Activated B cell treated with CpG ODN at 0.5 μM for 24 hours (primary cell): ENCODE results near the gene TLE3. TPM values are rescaled to one million over a fixed set of nuclear protein-coding genes. Genes with fewer than 3 reads are reported as not detected.

ENCODE experiments used
- ATAC-seq: fragments of 200-7000 bp; cut with Tn5 transposase; one replicate; pipeline ENCODE4 v1.10.0; 2021; ENCODE audit warnings: low read depth, mild to moderate bottlenecking, moderate library complexity
- CTCF ChIA-PET: fragments of 350-600 bp; sonication (Branson Sonifier 250); formaldehyde crosslinking; loops from one replicate; lab custom pipeline; 2021; ENCODE audit warnings: antibody characterized with exemption; lab: Charles Lee
- POLR2A ChIA-PET: fragments of 350-600 bp; sonication (Branson Sonifier 250); formaldehyde crosslinking; loops from one replicate; lab custom pipeline; 2021; ENCODE audit warnings: antibody characterized with exemption; lab: Charles Lee
- DNase-seq: peaks from one replicate; pipeline ENCODE4 v3.0.0; 2022
- H3K27ac Mint-ChIP-seq: one replicate; pipeline ENCODE4 v1.8.0; 2020; ENCODE audit warnings: mixed read lengths
- H3K27me3 Mint-ChIP-seq: one replicate; pipeline ENCODE4 v1.8.0; 2021; ENCODE audit warnings: mixed read lengths
- H3K36me3 Mint-ChIP-seq: one replicate; pipeline ENCODE4 v1.8.0; 2021; ENCODE audit warnings: low read depth, mixed read lengths
- H3K4me1 Mint-ChIP-seq: one replicate; pipeline ENCODE4 v1.8.0; 2021; ENCODE audit warnings: mixed read lengths
- H3K4me3 Mint-ChIP-seq: one replicate; pipeline ENCODE4 v1.8.0; 2020; ENCODE audit warnings: mild to moderate bottlenecking, mixed read lengths
- H3K9me3 Mint-ChIP-seq: one replicate; pipeline ENCODE4 v1.8.0; 2020; ENCODE audit warnings: mixed read lengths
- intact Hi-C: fragments of 100-400 bp; cut with micrococcal nuclease; formaldehyde crosslinking; loops from one replicate; pipeline ENCODE4 v1.15.1; 2024
- total RNA-seq: library from RNA; stranded (reverse); gene quantifications from 2 replicates; pipeline ENCODE4 v1.2.3, GENCODE V29; 2022
- TF ChIP-seq, protein P1 (sequence below): fragments of 200-600 bp; IDR thresholded peaks from one replicate; pipeline ENCODE4 v1.8.0; 2022; ENCODE audit warnings: antibody characterized with exemption, mild to moderate bottlenecking

The TLE3 gene
- total RNA-seq, 1 donor from 2014 or later, result 110 TPM

DNA sequence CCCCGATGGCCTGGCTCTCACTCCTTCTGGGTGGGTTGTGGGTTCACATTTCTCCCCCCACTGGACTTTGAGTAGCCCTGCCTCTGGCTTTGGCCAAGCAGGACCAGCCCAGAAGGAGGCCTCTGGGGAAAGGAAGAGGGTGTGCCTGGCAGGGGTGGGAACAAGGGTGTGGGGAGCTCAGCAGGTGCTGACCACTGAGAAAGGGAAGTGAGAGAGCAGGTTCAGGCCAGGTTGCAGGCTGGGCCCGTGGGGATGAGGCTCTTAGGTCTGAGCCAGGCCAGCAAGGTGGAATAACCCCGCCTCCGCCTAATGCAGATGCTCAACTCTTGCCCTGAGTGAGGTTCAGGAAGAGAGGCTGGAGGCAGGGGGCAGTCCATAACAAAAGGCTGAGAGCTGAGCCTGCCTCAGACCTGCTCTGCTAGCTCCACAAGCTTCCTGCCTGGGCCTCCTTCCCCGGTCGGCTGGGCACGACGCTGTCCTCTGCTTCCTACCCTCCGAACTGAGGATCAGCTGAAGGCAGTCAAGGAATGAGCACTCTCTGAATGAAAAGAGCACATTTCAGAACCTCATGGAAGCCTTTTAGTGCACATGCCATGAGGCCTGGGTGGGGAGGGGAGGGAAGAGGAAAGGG, 82.7 kb downstream of the TLE3 start:
- ATAC-seq, result peak; percentile 70
- ChIA-PET POLR2A (interaction anchor here (0.6 to 2.8 kb wide), 10 partner anchors 19 to 562 kb away, joined by 3 to 22 read pairs (median 4); partner anchors contain the start of genes RPLP1 and TLE3), CTCF (interaction anchor here (1.3 kb wide), 1 partner anchor 473 kb away, joined by 4 read pairs; no protein-coding TSS in a partner anchor)
- no peaks in the 10 kb centered on the region for H3K36me3 Mint-ChIP-seq
- TF ChIP-seq, protein P1, sequence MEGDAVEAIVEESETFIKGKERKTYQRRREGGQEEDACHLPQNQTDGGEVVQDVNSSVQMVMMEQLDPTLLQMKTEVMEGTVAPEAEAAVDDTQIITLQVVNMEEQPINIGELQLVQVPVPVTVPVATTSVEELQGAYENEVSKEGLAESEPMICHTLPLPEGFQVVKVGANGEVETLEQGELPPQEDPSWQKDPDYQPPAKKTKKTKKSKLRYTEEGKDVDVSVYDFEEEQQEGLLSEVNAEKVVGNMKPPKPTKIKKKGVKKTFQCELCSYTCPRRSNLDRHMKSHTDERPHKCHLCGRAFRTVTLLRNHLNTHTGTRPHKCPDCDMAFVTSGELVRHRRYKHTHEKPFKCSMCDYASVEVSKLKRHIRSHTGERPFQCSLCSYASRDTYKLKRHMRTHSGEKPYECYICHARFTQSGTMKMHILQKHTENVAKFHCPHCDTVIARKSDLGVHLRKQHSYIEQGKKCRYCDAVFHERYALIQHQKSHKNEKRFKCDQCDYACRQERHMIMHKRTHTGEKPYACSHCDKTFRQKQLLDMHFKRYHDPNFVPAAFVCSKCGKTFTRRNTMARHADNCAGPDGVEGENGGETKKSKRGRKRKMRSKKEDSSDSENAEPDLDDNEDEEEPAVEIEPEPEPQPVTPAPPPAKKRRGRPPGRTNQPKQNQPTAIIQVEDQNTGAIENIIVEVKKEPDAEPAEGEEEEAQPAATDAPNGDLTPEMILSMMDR, result no peak
- H3K27me3 Mint-ChIP-seq, result no peaks in the 10 kb centered on the region
- H3K4me1 Mint-ChIP-seq, result peaks cover 84% of the 10 kb centered on the region
- intact Hi-C loops, result loop anchor here (1.0 to 2.0 kb wide), 5 partner anchors 20 to 260 kb away; partner anchors contain the start of gene TLE3
- H3K9me3 Mint-ChIP-seq, result no peaks in the 10 kb centered on the region
- peak; percentile 50 for DNase-seq
- peak overlapping the region; percentile 58 for H3K4me3 Mint-ChIP-seq
- H3K27ac Mint-ChIP-seq, result peak overlapping the region; percentile 77

DNA sequence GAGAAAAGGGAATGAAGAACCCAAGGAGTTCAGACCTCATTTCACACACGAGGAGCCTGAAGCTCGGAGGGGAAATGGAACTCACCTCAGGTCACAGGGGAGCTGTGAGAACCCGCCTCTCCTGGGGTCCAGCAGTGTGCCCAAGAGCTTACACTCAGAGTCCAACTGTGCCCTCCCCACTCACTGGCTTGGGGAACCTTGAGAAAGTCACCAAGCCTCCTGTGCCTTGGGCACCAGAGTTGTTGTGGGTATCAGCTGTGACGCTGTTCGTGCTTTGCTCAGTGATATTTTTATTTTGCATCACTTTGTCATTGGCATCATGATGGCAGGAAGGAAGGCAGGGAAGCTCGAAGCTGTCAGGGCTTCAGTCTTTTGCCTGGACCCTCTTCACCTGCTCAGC, 83.4 kb downstream of the TLE3 start:
- Mint-ChIP-seq H3K4me3 (peak overlapping the region; percentile 58), H3K27me3 (no peaks in the 10 kb centered on the region), H3K27ac (peak overlapping the region; percentile 77), H3K9me3 (no peaks in the 10 kb centered on the region), H3K4me1 (peaks cover 81% of the 10 kb centered on the region), H3K36me3 (no peaks in the 10 kb centered on the region)
- ChIA-PET POLR2A (interaction anchor here (0.6 to 2.8 kb wide), 7 partner anchors 22 to 561 kb away, joined by 3 to 22 read pairs (median 5); partner anchors contain the start of genes RPLP1 and TLE3), CTCF (interaction anchor here (1.3 kb wide), 1 partner anchor 473 kb away, joined by 4 read pairs; no protein-coding TSS in a partner anchor)
- DNase-seq, result no peak
- intact Hi-C loops, result loop anchor here (2.0 kb wide), 3 partner anchors 20 to 134 kb away; partner anchors contain the start of gene TLE3
- peak; percentile 25 for ATAC-seq
- TF ChIP-seq, protein P1, result no peak

DNA sequence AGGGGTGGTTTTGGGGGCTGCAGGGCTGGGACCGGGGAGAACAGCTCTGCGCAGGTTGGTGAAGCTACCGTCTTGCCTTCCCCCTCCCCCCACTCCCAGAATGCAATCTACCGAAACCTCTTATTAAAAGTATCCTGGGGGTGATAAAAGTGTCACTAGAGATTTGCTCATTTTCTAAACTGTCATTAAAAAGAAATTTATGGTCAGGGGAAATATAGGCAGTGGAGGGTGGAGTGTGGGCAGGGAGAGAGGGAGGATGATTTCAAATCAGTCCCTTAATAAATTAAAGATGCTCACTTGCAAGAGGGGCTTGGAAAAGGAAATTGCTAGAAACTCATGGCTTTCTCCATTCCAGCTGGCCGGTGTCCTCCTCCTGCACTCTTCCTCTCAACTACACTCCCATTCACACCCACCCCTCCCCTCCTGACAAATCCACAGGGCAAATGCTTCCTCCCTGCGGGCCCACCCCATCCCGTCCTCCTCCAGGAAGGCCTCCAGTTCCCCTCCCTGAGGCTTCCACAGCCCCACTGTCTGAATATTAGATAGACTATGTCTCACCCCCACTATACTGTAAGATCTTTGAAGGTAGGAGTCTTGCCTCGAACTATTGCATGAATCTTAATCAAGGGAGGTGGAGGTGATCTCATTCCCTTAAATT, 83.9 kb downstream of the TLE3 start:
- DNase-seq, result no peak
- H3K27ac Mint-ChIP-seq, result peak overlapping the region; percentile 77
- H3K4me1 Mint-ChIP-seq, result peaks cover 79% of the 10 kb centered on the region
- H3K27me3 Mint-ChIP-seq, result no peaks in the 10 kb centered on the region
- TF ChIP-seq, protein P1, result no peak
- ATAC-seq, result no peak
- H3K9me3 Mint-ChIP-seq, result no peaks in the 10 kb centered on the region
- peak overlapping the region; percentile 41 for H3K4me3 Mint-ChIP-seq
- no peaks in the 10 kb centered on the region for H3K36me3 Mint-ChIP-seq
- ChIA-PET POLR2A (interaction anchor here (0.7 to 2.8 kb wide), 4 partner anchors 22 to 584 kb away, joined by 3 to 22 read pairs (median 12); no protein-coding TSS in a partner anchor), CTCF (interaction anchor here (0.9 kb wide), 1 partner anchor 32 kb away, joined by 3 read pairs; no protein-coding TSS in a partner anchor)
- intact Hi-C loops, result loop anchor here (2.0 kb wide), 3 partner anchors 19 to 133 kb away; partner anchors contain the start of gene TLE3

DNA sequence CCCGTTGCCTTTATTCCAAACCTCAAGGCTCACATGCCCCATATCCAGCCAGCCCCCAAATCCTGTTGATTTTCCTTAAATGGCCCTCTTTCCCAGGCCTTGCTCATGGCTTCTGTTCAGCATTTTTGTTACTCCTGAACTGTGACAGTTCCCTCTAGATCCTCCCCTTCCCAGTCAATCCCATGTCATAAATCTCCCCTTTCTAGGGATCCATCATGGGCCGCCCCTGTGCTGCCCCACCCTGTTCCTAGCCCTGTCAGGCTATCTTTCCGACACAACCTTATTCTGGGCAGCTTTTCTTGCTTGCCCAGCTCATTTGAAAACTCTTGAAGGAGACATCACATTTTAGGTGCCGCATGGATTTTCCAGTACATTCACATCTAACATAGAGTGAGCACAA, 84.8 kb downstream of the TLE3 start:
- CTCF ChIA-PET, result interaction anchor here (0.9 kb wide), 1 partner anchor 31 kb away, joined by 3 read pairs; no protein-coding TSS in a partner anchor
- no peak for DNase-seq

More for the DNA sequence above, 84.8 kb downstream of the TLE3 start:
- H3K9me3 Mint-ChIP-seq, result no peaks in the 10 kb centered on the region
- POLR2A ChIA-PET, result interaction anchor here (0.5 to 2.8 kb wide), 3 partner anchors 22 to 585 kb away, joined by 3 to 22 read pairs (median 17); no protein-coding TSS in a partner anchor
- H3K36me3 Mint-ChIP-seq, result no peaks in the 10 kb centered on the region
- H3K4me3 Mint-ChIP-seq, result no peak overlapping the region
- H3K27me3 Mint-ChIP-seq, result no peaks in the 10 kb centered on the region
- intact Hi-C loops, result no loop called here
- peak overlapping the region; percentile 64 for H3K27ac Mint-ChIP-seq
- no peak for ATAC-seq
- peaks cover 78% of the 10 kb centered on the region for H3K4me1 Mint-ChIP-seq
- TF ChIP-seq, protein P1, result no peak
